ENCODE results near the gene CXorf66.
A peak's percentile ranks its signal among the peaks of the same experiment; 100 is the strongest.
"Not testable (repeated sequence)": the region's sequence is repeated elsewhere in the genome, so short reads cannot be mapped to it uniquely, and the experiment has no call there.

CXorf66 gene

GRCh38 chrX:139929876-139930275, 35.4 kb downstream of the CXorf66 start:
- ChIA-PET CTCF (interaction anchor here (1.2 kb wide), 1 partner anchor 9 kb away, joined by 3 read pairs; no protein-coding TSS in a partner anchor), POLR2A (no interaction called here)
- H3K27ac ChIP-seq (ENCODE audit: insufficient read depth in 1 of 2, low read depth in 1 of 2, low read length in 2 of 2, poor library complexity in 1 of 2, severe bottlenecking in 2 of 2), result no peak overlapping the region
- 87% methylated on average over 4 of the region's 5 CpGs for WGBS (ENCODE audit: insufficient coverage)
- H3K9me3 ChIP-seq (ENCODE audit: control extremely low read depth in 1 of 5, control insufficient read depth in 4 of 5, insufficient read depth in 2 of 5, low read depth in 1 of 5, low read length in 4 of 5), result peaks cover 0 to 2% (median 0%) of the 10 kb centered on the region in 5 experiments
- no peak for DNase-seq
- H3K27me3 ChIP-seq (replicated peaks in 2 of 5; ENCODE audit: control insufficient read depth in 4 of 5, insufficient read depth in 5 of 5, low read length in 4 of 5), result peaks cover 0 to 14% (median 0%) of the 10 kb centered on the region in 5 experiments
- H3K4me3 ChIP-seq (ENCODE audit: control insufficient read depth in 1 of 7, extremely low read depth in 1 of 7, insufficient read depth in 4 of 7, low read depth in 2 of 7, low read length in 6 of 7), result no peak overlapping the region
- no peaks in the 10 kb centered on the region for H3K36me3 ChIP-seq (ENCODE audit: control insufficient read depth in 4 of 4, insufficient read depth in 4 of 4, low read length in 3 of 4)
- H3K4me1 ChIP-seq (ENCODE audit: control extremely low read depth in 1 of 4, control insufficient read depth in 4 of 4, insufficient read depth in 4 of 4, low read length in 3 of 4), result peaks cover 2 to 19% (median 7%) of the 10 kb centered on the region in 4 experiments

GRCh38 chrX:139924696-139925095, 40.6 kb downstream of the CXorf66 start:
- CTCF ChIA-PET, result no interaction called here
- Histone ChIP-seq H3K36me3 (ENCODE audit: control insufficient read depth in 4 of 4, insufficient read depth in 4 of 4, low read length in 3 of 4) (no peaks in the 10 kb centered on the region), H3K4me1 (ENCODE audit: control extremely low read depth in 1 of 4, control insufficient read depth in 4 of 4, insufficient read depth in 4 of 4, low read length in 3 of 4) (peaks cover 0 to 11% (median 2%) of the 10 kb centered on the region in 4 experiments), H3K9me3 (ENCODE audit: control extremely low read depth in 1 of 5, control insufficient read depth in 4 of 5, insufficient read depth in 2 of 5, low read depth in 1 of 5, low read length in 4 of 5) (no peaks in the 10 kb centered on the region), H3K4me3 (ENCODE audit: control insufficient read depth in 1 of 7, extremely low read depth in 1 of 7, insufficient read depth in 4 of 7, low read depth in 2 of 7, low read length in 6 of 7) (no peak overlapping the region), H3K27me3 (replicated peaks in 2 of 5; ENCODE audit: control insufficient read depth in 4 of 5, insufficient read depth in 5 of 5, low read length in 4 of 5) (no peaks in the 10 kb centered on the region), H3K27ac (ENCODE audit: insufficient read depth in 1 of 2, low read depth in 1 of 2, low read length in 2 of 2, poor library complexity in 1 of 2, severe bottlenecking in 2 of 2) (no peak overlapping the region)
- WGBS (ENCODE audit: insufficient coverage), result 50% methylated on average over 2 of the region's 6 CpGs
- POLR2A ChIA-PET, result no interaction called here
- DNase-seq, result peak in 2 of 3 donors; percentile 27 to 43

DNA sequence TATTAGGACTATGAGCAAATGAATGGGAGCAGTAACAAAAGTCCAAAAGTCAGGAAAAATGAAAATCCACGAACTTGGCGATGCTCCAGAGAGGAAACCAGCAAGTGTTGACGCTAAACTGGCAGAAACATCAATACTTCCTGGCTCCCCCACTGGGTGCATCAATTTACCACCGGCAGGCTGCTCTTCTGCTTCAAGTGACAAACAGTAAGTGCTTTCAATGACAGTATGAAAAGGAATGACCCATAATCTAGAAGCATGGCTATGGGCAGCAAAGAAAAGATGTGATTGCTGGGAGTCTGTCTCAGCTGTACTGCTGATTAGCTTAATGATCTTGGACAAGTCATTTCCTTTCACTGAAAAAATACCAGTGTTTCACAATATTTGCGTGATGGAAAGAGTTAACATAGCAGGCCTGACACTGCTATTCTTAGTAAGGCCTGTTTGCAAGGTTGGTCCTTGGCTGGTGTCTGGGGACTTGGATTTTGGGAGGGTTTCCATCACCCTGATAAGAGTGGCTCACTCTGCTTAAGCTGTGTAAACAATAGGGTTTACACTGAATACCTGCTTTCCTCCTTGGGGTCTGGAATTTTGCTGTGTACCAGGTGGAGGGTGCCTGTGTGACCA, 41.1 kb downstream of the CXorf66 start:
- peaks cover 0 to 11% (median 2%) of the 10 kb centered on the region in 4 experiments for H3K4me1 ChIP-seq (ENCODE audit: control extremely low read depth in 1 of 4, control insufficient read depth in 4 of 4, insufficient read depth in 4 of 4, low read length in 3 of 4)
- no peaks in the 10 kb centered on the region for H3K9me3 ChIP-seq (ENCODE audit: control extremely low read depth in 1 of 5, control insufficient read depth in 4 of 5, insufficient read depth in 2 of 5, low read depth in 1 of 5, low read length in 4 of 5)
- H3K36me3 ChIP-seq (ENCODE audit: control insufficient read depth in 4 of 4, insufficient read depth in 4 of 4, low read length in 3 of 4), result no peaks in the 10 kb centered on the region
- peak in 2 of 3 donors; percentile 10 to 27 for DNase-seq
- no peak overlapping the region for H3K27ac ChIP-seq (ENCODE audit: insufficient read depth in 1 of 2, low read depth in 1 of 2, low read length in 2 of 2, poor library complexity in 1 of 2, severe bottlenecking in 2 of 2)
- 56% methylated on average over 5 of the region's 5 CpGs for WGBS (ENCODE audit: insufficient coverage)
- no peak overlapping the region for H3K4me3 ChIP-seq (ENCODE audit: control insufficient read depth in 1 of 7, extremely low read depth in 1 of 7, insufficient read depth in 4 of 7, low read depth in 2 of 7, low read length in 6 of 7)
- POLR2A ChIA-PET, result no interaction called here
- CTCF ChIA-PET, result interaction anchor here (1.7 kb wide), 1 partner anchor 10 kb away, joined by 3 read pairs; no protein-coding TSS in a partner anchor
- no peaks in the 10 kb centered on the region for H3K27me3 ChIP-seq (replicated peaks in 2 of 5; ENCODE audit: control insufficient read depth in 4 of 5, insufficient read depth in 5 of 5, low read length in 4 of 5)

- 47% methylated on average over 2 of the region's 6 CpGs for WGBS (ENCODE audit: insufficient coverage)
- H3K27me3 ChIP-seq (replicated peaks in 2 of 5; ENCODE audit: control insufficient read depth in 4 of 5, insufficient read depth in 5 of 5, low read length in 4 of 5); H3K27ac ChIP-seq (ENCODE audit: insufficient read depth in 1 of 2, low read depth in 1 of 2, low read length in 2 of 2, poor library complexity in 1 of 2, severe bottlenecking in 2 of 2); DNase-seq; H3K9me3 ChIP-seq (ENCODE audit: control extremely low read depth in 1 of 5, control insufficient read depth in 4 of 5, insufficient read depth in 2 of 5, low read depth in 1 of 5, low read length in 4 of 5); H3K36me3 ChIP-seq (ENCODE audit: control insufficient read depth in 4 of 4, insufficient read depth in 4 of 4, low read length in 3 of 4); H3K4me3 ChIP-seq (ENCODE audit: control insufficient read depth in 1 of 7, extremely low read depth in 1 of 7, insufficient read depth in 4 of 7, low read depth in 2 of 7, low read length in 6 of 7); POLR2A ChIA-PET: not testable (repeated sequence)
- CTCF ChIA-PET, result interaction anchor here (1.7 kb wide), 1 partner anchor 9 kb away, joined by 3 read pairs; no protein-coding TSS in a partner anchor
- H3K4me1 ChIP-seq (ENCODE audit: control extremely low read depth in 1 of 4, control insufficient read depth in 4 of 4, insufficient read depth in 4 of 4, low read length in 3 of 4), result peaks cover 0 to 11% (median 2%) of the 10 kb centered on the region in 4 experiments
These were observed 44.2 kb downstream of the CXorf66 start for GRCh38 chrX:139921142-139921541.

- Histone ChIP-seq H3K4me3 (ENCODE audit: control insufficient read depth in 1 of 7, extremely low read depth in 1 of 7, insufficient read depth in 4 of 7, low read depth in 2 of 7, low read length in 6 of 7) (no peak overlapping the region), H3K27ac (ENCODE audit: insufficient read depth in 1 of 2, low read depth in 1 of 2, low read length in 2 of 2, poor library complexity in 1 of 2, severe bottlenecking in 2 of 2) (no peak overlapping the region), H3K4me1 (ENCODE audit: control extremely low read depth in 1 of 4, control insufficient read depth in 4 of 4, insufficient read depth in 4 of 4, low read length in 3 of 4) (peaks cover 0 to 10% (median 2%) of the 10 kb centered on the region in 4 experiments), H3K9me3 (ENCODE audit: control extremely low read depth in 1 of 5, control insufficient read depth in 4 of 5, insufficient read depth in 2 of 5, low read depth in 1 of 5, low read length in 4 of 5) (no peaks in the 10 kb centered on the region), H3K36me3 (ENCODE audit: control insufficient read depth in 4 of 4, insufficient read depth in 4 of 4, low read length in 3 of 4) (no peaks in the 10 kb centered on the region), H3K27me3 (replicated peaks in 2 of 5; ENCODE audit: control insufficient read depth in 4 of 5, insufficient read depth in 5 of 5, low read length in 4 of 5) (no peaks in the 10 kb centered on the region)
- WGBS (ENCODE audit: insufficient coverage), result 67% methylated on average over 1 of the region's 1 CpG
- DNase-seq, result peak in 2 of 3 donors; percentile 35 to 66
- ChIA-PET POLR2A (no interaction called here), CTCF (interaction anchor here (1.6 to 1.7 kb wide), 2 partner anchors 9 to 12 kb away, joined by 3 read pairs; no protein-coding TSS in a partner anchor)
These were observed 45.0 kb downstream of the CXorf66 start for GRCh38 chrX:139920316-139920715.

DNA sequence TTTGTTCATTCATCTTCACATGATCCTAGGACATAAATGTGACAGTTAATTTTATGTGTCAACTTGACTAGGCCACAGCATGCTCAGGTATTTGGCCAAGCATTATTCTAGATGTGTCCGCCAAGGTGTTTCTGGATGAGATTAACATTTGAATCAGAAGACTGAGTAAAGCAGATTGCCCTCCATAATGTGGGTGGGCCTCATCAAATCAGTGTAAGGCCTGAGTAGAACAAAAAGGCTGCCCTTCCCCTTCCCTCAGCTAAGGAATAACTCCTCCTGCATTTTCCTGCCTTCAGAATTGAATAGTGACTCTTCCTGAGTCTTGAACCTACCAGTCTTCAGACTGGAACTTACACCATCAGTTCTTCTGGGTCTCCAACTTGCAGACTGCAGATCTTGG, 50.9 kb downstream of the CXorf66 start:
- no peak overlapping the region for H3K4me3 ChIP-seq (ENCODE audit: control insufficient read depth in 1 of 7, extremely low read depth in 1 of 7, insufficient read depth in 4 of 7, low read depth in 2 of 7, low read length in 6 of 7)
- H3K36me3 ChIP-seq (ENCODE audit: control insufficient read depth in 4 of 4, insufficient read depth in 4 of 4, low read length in 3 of 4), result peaks cover 0 to 4% (median 0%) of the 10 kb centered on the region in 4 experiments
- no peaks in the 10 kb centered on the region for H3K27me3 ChIP-seq (replicated peaks in 2 of 5; ENCODE audit: control insufficient read depth in 4 of 5, insufficient read depth in 5 of 5, low read length in 4 of 5)
- POLR2A ChIA-PET, result no interaction called here
- H3K27ac ChIP-seq (ENCODE audit: insufficient read depth in 1 of 2, low read depth in 1 of 2, low read length in 2 of 2, poor library complexity in 1 of 2, severe bottlenecking in 2 of 2), result no peak overlapping the region
- CTCF ChIA-PET, result interaction anchor here (1.4 kb wide), 1 partner anchor 9 kb away, joined by 3 read pairs; no protein-coding TSS in a partner anchor
- DNase-seq, result no peak
- peaks cover 0 to 6% (median 0%) of the 10 kb centered on the region in 4 experiments for H3K4me1 ChIP-seq (ENCODE audit: control extremely low read depth in 1 of 4, control insufficient read depth in 4 of 4, insufficient read depth in 4 of 4, low read length in 3 of 4)
- 60% methylated on average over 1 of the region's 1 CpG for WGBS (ENCODE audit: insufficient coverage)
- H3K9me3 ChIP-seq (ENCODE audit: control extremely low read depth in 1 of 5, control insufficient read depth in 4 of 5, insufficient read depth in 2 of 5, low read depth in 1 of 5, low read length in 4 of 5), result no peaks in the 10 kb centered on the region

DNA sequence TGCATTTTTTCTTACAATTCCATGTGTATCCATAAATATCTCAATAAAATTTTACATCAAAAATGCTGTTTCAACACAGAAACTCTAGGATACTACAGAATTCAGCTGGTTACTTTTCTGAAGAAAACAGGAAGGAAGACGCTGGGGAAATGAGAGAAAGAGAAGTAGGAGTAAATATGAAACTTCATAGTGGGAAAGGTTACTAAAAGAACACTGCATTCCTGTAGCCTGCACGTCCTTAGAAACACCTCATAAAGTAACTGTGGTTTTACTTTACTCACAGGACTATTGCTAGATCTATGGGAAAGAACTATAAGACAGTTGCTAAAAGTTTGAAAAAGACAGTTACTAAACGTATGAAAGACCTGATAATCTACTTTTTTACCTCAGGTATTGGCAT, 55.6 kb downstream of the CXorf66 start:
- Histone ChIP-seq H3K27me3 (replicated peaks in 2 of 5; ENCODE audit: control insufficient read depth in 4 of 5, insufficient read depth in 5 of 5, low read length in 4 of 5) (no peaks in the 10 kb centered on the region), H3K4me1 (ENCODE audit: control extremely low read depth in 1 of 4, control insufficient read depth in 4 of 4, insufficient read depth in 4 of 4, low read length in 3 of 4) (peaks cover 0 to 6% (median 0%) of the 10 kb centered on the region in 4 experiments), H3K36me3 (ENCODE audit: control insufficient read depth in 4 of 4, insufficient read depth in 4 of 4, low read length in 3 of 4) (peaks cover 0 to 4% (median 0%) of the 10 kb centered on the region in 4 experiments), H3K4me3 (ENCODE audit: control insufficient read depth in 1 of 7, extremely low read depth in 1 of 7, insufficient read depth in 4 of 7, low read depth in 2 of 7, low read length in 6 of 7) (no peak overlapping the region), H3K9me3 (ENCODE audit: control extremely low read depth in 1 of 5, control insufficient read depth in 4 of 5, insufficient read depth in 2 of 5, low read depth in 1 of 5, low read length in 4 of 5) (no peaks in the 10 kb centered on the region), H3K27ac (ENCODE audit: insufficient read depth in 1 of 2, low read depth in 1 of 2, low read length in 2 of 2, poor library complexity in 1 of 2, severe bottlenecking in 2 of 2) (no peak overlapping the region)
- POLR2A ChIA-PET, result no interaction called here
- WGBS (ENCODE audit: insufficient coverage), result no CpG with 5 or more reads among the region's 3 CpGs
- CTCF ChIA-PET, result no interaction called here
- DNase-seq, result no peak

All from common myeloid progenitor, CD34-positive (primary cell).